ENCODE measurements around the gene KRTAP4-6.

- TF ChIP-seq USF2 (IDR thresholded peaks at IDR 0.05; ENCODE audit: low read depth, low read length) (no peak), USF2 (CRISPR knock-in tag; IDR thresholded peaks at IDR 0.05; ENCODE audit: borderline replicate concordance) (no peak), ZNF547 (CRISPR knock-in tag; IDR thresholded peaks at IDR 0.05) (no peak), ZNF660 (CRISPR knock-in tag; IDR thresholded peaks at IDR 0.05; ENCODE audit: borderline replicate concordance, low read depth) (no peak), FOXA1 (IDR thresholded peaks at IDR 0.05) (no peak), FOXA1 (CRISPR knock-in tag; IDR thresholded peaks at IDR 0.05) (no peak), EZH2 (conservative IDR thresholded peaks at IDR 0.05; ENCODE audit: low read depth, low read length) (no peak), KMT2A (CRISPR knock-in tag; IDR thresholded peaks at IDR 0.05) (no peak), THAP8 (CRISPR knock-in tag; IDR thresholded peaks at IDR 0.05; ENCODE audit: borderline replicate concordance) (no peak), E2F1 (CRISPR knock-in tag; IDR thresholded peaks at IDR 0.05) (no peak)
Measured at GRCh38 chr17:41177727-41178271, 37.5 kb upstream of the KRTAP4-6 start, which contains the start of gene KRTAP4-2.
